HG03060 (cell line): Measurements from ENCODE around the gene TCEA2.

Experiments
- ATAC-seq: cut with Tn5 transposase; IDR thresholded peaks from one replicate; pipeline ENCODE4 v1.9.1; 2021; ENCODE audit warnings: low read depth, moderate number of reproducible peaks; ENCODE audit not compliant: unreplicated experiment

The TCEA2 gene

GRCh38 chr20:64062596-64063388 lies at the start of gene TCEA2:
TSS of gene TCEA2 (plus strand) at chr20:64063198. CDS start at chr20:64063313, 115 bp downstream.
- no peak for ATAC-seq

GRCh38 chr20:64015635-64016034 lies 47.4 kb upstream of the TCEA2 start:
- ATAC-seq = no peak

GRCh38 chr20:64021124-64021975 lies 41.6 kb upstream of the TCEA2 start:
- ATAC-seq = no peak

- ATAC-seq = no peak
Measured at GRCh38 chr20:64022671-64023360, 40.2 kb upstream of the TCEA2 start.

- ATAC-seq = no peak
Measured at GRCh38 chr20:64023361-64024140, 39.4 kb upstream of the TCEA2 start.

- no peak for ATAC-seq
Measured at GRCh38 chr20:64024141-64024990, 38.6 kb upstream of the TCEA2 start.

GRCh38 chr20:64025101-64025825 lies 37.7 kb upstream of the TCEA2 start:
- no peak for ATAC-seq

- no peak for ATAC-seq
Measured at GRCh38 chr20:64025826-64026412, 37.1 kb upstream of the TCEA2 start.

- no peak for ATAC-seq
Measured at GRCh38 chr20:64027981-64028685, 34.9 kb upstream of the TCEA2 start.

- ATAC-seq = no peak
Measured at GRCh38 chr20:64029293-64030117, 33.5 kb upstream of the TCEA2 start.

GRCh38 chr20:64030371-64031134 lies 32.4 kb upstream of the TCEA2 start:
- no peak for ATAC-seq

- ATAC-seq = no peak
Measured at GRCh38 chr20:64031822-64032314, 31.1 kb upstream of the TCEA2 start.

- ATAC-seq = no peak
Measured at GRCh38 chr20:64032706-64033624, 30.0 kb upstream of the TCEA2 start.

- ATAC-seq = no peak
Measured at GRCh38 chr20:64033981-64034493, 29.0 kb upstream of the TCEA2 start.
